Hepatocyte (in vitro differentiated cells): ENCODE data around the gene NUP50.

ENCODE experiments used
- CTCF ChIP-seq: fragments of 200-600 bp; sonication (generic); IDR thresholded peaks from 2 replicates; pipeline ENCODE4 v1.5.1; 2016; ENCODE audit warnings: antibody characterized with exemption, mild to moderate bottlenecking; ENCODE audit not compliant: poor library complexity
- EZH2phosphoT487 ChIP-seq: fragments of 200-600 bp; sonication (generic); IDR thresholded peaks from one replicate; pipeline ENCODE4 v1.6.1; 2018; ENCODE audit warnings: antibody characterized with exemption, mild to moderate bottlenecking, low read depth, moderate library complexity; ENCODE audit not compliant: unreplicated experiment, severe bottlenecking

GRCh38 chr22:45212306-45212709 is 48.6 kb downstream of the NUP50 start:
- TF ChIP-seq EZH2phosphoT487 (no peak), CTCF (no peak)
